Left renal pelvis (tissue), 4 donors: Measurements from ENCODE around the gene TMX2. TPM values are rescaled to one million over a fixed set of nuclear protein-coding genes. Genes with fewer than 3 reads are reported as not detected.
"Not testable (repeated sequence)": the region's sequence is repeated elsewhere in the genome, so short reads cannot be mapped to it uniquely, and the experiment has no call there.

Experiments used
- DNase-seq, 4 donors: peaks; one replicate each; pipeline ENCODE4 v3.0.0-alpha.2; 2013; ENCODE audit warnings: low read depth in 4 of 4, low spot score in 3 of 4
- polyA plus RNA-seq, 4 donors: library from polyadenylated mRNA; unstranded; fragments of 120-200 nt; gene quantifications; one replicate each; pipeline ENCODE4 v1.2.1, GENCODE V29; 2013; ENCODE audit not compliant: insufficient read length in 4 of 4

Gene TMX2, protein sequence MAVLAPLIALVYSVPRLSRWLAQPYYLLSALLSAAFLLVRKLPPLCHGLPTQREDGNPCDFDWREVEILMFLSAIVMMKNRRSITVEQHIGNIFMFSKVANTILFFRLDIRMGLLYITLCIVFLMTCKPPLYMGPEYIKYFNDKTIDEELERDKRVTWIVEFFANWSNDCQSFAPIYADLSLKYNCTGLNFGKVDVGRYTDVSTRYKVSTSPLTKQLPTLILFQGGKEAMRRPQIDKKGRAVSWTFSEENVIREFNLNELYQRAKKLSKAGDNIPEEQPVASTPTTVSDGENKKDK
- polyA plus RNA-seq: 100 to 1,000 TPM in 3 of 4 donors, 10 to 100 TPM in 1; 81.6 to 126 (median 117) TPM

DNA sequence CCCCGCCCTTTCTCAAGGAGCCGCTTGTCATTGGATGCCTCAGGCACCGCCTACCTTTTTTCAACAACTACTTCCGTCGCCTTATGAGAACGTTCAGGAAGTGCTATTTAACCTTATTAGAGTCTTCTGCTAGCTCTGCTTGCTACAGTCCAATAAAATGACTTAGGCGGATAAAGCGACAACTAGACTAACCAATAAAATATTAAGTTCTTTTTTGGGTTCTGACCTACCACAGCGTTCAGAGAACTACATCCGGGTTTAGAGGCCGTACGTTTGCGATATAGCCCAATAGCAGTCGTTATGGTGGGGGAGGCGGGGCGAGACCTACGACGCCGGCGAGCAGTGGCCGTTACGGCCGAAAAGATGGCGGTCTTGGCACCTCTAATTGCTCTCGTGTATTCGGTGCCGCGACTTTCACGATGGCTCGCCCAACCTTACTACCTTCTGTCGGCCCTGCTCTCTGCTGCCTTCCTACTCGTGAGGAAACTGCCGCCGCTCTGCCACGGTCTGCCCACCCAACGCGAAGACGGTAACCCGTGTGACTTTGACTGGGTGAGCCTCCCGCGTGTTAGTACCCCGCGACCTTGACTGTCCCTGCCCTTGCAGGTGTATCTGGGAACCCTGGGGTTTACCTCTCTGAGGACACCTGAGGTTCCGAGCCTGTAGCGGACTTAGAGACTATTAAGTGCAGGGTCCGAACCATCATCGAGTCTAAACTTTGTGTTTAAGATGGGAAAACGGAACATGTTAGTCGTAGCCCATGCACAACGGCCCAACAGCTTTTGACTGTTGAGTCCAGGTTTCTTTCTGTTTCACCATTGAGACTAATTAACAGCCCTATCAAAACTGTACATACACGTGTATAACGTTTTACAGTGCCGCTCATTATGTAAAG, at the start of gene TMX2:
Gene TMX2 (plus strand): TSS at position 338 of the 895 bp plus-strand sequence. CDS start 26 bp downstream, at position 364.
- DNase-seq: peak; percentile 93 to 98 (median 97)

DNA sequence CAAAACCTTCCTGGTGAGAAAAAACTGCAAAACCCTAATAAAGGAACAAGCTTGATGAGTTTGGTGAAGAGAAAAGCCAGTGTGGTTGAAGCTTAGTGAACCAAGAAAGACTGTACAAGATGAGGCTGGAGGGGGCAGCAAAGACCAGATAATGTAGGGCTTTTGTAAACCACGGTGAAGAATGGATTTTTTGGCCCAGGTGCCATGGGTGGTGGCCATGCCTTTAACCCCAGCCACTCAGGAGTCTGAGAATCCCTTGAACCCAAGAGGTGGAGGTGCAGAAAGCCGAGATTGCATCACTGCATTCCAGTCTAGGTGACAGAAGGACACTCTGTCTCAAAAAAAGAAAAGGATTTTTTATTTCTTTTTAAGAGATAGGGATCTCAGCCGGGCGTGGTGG, 49.5 kb upstream of the TMX2 start:
- no peak for DNase-seq

DNA sequence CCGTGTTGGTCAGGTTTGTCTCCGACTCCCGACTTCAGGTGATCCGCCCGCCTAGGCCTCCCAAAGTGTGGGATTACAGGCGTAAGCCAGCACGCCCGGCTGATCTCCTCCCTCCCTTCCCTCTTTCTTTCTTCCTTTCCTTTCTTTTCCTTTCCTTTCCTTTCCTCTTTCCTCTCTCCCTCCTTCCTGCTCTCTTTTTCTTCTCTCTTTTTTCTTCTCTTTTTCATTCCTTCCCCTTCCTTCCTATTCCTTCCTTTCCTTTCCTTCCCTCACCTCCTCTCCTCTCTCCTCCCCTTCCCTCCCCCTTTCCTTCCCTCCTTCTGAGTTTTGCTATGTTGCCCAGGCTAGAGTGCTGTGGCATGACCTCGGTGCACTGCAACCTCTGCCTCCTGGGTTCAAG, 48.4 kb upstream of the TMX2 start:
- DNase-seq: no peak

DNA sequence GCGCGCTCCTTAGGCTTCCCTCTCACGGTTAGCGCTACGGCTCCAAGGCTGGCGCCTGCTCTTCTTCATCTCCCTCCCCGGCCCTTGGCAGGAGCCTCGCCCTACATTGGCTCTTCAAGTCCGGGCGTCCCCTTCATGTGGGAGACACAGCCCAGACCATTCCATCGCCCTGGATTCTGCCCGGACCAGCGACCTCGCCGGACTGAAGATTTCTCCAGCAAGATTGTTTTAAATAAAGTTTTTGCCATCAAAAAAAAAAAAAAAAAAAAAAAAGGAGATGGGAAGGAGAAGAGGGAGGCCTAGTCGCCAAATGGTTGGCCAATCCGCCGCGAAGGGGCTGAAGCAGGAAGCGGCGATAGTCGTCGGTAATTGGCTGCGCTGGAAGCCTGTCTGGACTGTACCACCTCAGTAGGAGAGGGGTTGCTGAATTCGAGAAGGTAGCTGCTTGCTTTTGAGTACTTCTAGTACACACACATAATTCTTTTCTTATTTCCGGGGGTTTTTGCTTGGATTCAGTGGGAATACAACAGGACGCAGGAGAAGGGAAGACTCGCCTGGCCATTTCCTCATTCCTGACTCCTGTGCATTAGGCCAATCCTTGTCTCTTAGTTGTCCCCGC, 45.2 kb upstream of the TMX2 start:
- DNase-seq: peak; percentile 92 to 97 (median 95)

DNA sequence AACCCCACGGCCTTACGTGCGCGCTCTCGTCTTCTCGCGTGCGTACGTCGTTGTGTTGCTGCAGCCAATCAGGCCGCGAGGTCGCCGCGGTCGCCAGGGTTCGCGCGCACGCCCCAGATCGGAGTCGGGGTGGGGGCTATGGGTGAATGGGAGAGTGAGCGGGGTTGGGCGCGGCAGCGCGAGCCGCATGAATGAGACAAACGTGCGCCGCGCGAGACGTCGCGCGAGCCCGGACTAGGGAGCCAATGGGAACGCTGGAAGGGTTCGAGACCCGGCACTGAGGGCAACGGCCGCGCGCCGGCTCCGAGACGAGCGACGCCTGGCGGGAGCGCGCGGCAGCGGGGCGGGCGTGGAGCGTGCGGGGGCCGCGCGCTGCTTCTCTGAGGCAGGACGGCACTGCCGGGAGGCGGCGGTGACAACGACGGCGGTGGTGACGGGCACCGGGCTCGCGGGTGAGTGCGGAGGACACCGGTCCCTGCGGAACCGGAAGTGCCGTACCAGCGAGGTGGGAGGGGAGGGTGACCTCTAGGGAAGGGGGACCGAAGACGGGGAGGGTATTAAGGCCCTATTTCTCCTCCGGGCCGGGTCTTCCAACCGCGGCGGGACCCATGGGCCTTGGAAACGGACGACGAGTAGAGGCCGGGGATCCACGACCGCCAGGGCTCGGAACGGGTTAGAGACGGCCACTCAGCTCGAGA, 44.5 kb upstream of the TMX2 start, which contains the start of gene ZDHHC5:
Gene ZDHHC5 (plus strand): TSS at position 379 of the 698 bp plus-strand sequence. CDS start 4,977 bp downstream, outside the sequence.
- DNase-seq: peak; percentile 97 to 98 (median 98)

DNA sequence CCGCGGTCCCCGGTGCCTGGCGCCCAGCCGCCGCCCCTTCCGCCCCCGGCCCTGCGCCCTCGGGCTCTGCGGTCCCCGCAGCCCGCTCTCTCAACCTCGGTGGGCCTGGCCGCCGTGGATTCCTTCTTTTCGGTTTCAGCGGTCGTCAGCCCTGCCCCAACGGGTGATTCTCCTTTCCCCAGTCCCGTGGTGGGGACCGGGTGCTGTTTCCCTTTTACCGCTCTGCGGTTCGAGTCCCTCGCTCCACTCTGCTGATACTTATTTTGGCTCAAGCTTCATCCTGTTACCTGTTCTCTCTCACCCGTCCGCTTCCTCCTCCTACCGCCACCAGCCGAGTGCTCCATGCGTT, 44.0 kb upstream of the TMX2 start:
- DNase-seq: no peak

DNA sequence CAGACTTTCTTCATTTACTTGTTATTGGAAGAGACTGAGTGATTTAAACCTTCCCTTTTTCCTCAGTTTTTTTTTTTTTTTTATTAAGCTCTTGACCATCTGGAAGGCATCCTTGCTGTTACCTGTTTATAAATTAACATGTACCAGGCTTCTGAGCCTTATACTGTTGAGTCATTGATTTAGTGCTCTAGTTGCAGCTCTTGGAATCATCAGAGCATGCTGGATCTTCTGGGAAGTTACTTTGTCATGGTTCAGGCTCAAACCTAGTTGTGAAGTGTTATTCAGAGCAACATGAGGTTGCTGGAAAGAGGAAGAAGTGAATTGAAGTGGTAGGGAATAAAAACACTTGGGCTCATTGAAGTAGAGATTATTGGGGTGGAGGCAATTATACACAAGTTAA, 38.1 kb upstream of the TMX2 start:
- no peak for DNase-seq

DNA sequence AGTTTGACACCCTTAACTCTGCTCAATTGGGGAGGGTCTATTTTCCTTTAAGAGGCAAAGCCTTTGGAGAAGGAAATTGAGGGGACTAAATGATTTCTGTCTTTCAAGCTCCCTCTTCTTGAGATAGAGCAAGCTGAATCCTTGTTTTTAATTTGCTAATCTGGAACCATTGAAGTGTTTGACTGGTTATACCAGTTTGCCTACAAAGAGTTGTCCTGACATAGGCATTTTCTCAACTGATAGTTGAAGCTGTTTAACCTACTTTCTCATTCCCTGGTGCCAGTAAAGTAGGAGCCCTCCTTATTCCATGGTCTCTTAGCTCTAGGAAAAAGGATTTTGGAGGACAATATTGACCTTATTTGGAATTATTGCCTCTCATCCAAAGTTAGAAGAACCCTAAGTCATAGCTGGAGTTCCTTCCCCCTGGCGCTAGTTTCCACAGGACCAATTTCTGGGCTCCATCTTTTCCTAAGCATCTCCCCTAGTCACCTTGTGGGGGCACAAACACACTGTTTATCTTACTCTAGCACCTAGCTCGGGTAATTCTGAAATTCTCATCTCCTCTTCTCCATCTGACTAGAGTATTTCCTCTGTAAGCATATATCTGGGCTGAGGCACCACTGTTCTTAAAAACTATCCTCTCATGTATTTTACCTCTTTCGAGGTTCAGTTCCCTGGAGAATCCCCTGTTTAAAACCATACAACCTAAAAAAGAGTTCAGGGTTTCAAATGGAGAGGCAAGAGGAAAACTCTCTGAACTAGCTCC, 37.0 kb upstream of the TMX2 start:
- DNase-seq: no peak

DNA sequence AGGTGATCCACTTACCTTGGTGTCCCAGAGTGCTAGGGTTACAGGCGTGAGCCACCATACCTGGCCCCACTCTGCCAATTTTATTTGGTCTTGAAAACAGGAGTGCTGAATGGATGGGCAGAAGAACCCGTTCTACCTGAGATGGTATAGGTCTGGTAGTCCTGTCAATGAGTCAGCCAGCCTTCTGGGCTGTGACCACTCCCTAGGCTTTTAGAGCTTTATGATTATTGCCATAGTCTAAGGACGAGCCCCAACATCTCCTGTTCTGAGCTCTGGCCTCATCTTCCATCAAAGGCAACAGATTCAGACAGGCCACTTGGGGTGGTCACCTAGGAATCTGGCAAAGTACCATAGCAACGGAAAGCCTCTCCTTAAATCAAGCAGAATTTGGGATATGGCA, 33.0 kb upstream of the TMX2 start:
- DNase-seq: no peak

DNA sequence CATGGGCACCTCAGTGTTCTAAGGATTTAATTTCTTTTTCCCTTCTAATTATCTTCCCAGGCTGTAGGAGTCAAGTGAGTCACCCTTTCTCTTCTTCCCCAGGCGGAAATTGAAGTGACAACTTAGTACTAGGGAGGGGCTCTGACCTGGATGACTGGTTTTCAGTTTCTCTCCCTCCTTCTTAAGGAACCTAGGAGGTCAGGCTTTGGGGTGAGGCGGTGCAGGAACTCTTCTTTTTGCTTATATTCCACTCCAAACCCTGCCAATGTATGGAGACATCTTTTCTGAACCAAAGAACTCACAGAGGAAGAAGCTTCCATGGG, 31.9 kb upstream of the TMX2 start:
- DNase-seq: no peak

DNA sequence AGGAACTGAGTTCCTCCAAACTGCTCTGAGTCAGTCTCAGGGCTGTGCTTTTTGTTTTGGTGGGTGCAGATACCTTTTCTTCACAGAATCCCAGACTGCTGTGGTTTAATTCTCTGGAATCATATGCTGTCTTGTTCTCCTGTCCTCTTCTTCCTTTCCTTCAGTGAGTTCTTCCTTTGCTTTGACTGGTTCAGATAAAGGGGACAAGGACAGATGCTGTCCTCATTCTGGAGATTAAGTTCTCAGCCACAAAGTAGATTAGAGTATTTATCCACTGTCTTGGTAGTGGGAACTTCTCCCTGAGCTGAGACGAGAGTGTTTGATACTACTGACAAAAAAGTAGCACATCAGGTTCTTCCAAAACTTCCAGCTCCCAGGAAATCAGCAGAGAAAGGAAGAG, 31.2 kb upstream of the TMX2 start:
- DNase-seq: no peak

DNA sequence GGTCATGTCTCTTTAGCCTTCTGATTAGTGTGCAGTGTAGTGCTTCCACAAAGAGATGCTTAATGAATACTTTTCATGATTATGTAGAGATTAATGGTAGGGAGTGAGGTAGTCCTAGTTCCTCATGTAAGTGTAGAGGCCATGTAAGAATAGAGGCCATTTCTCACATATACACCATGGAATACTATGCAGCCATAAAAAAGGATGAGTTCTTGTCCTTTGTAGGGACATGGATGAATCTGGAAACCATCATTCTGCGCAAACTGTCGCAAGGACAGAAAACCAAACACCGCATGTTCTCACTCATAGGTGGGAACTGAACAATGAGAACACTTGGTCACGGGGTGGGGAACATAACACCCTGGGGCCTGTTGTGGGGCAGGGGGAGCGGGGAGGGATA, 21.9 kb upstream of the TMX2 start:
- DNase-seq: not testable (repeated sequence)

DNA sequence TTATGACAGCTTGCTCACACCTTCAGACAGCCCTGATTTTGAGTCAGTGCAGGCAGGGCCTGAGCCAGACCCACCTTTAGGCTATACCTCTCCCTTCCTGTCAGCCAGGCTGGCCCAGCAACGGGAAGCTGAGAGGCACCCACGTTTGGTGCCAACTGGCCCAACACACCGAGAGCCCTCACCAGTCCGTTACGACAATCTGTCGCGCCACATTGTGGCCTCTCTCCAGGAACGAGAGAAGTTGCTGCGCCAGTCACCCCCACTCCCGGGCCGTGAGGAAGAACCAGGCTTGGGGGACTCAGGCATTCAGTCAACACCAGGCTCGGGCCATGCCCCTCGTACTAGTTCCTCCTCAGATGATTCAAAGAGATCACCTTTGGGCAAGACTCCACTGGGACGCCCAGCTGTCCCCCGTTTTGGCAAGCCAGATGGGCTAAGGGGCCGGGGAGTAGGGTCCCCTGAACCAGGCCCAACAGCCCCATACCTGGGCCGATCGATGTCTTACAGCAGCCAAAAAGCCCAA, 13.5 kb upstream of the TMX2 start:
- no peak for DNase-seq

DNA sequence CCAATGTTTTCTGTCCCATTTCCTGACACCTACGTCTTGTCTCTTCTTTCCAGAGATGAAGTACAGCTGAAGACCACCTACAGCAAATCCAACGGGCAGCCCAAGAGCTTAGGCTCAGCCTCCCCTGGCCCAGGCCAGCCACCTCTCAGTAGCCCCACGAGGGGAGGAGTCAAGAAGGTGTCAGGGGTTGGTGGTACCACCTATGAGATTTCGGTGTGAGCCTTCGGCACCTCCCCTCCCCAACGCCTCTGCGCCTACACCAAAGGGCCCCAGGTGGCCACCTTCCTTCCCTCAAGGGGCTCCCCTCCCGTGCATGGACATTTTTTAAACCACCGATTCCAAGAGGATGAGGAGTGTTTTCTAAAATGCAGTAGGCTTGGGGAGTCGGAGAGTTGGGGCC, 12.6 kb upstream of the TMX2 start:
- no peak for DNase-seq

DNA sequence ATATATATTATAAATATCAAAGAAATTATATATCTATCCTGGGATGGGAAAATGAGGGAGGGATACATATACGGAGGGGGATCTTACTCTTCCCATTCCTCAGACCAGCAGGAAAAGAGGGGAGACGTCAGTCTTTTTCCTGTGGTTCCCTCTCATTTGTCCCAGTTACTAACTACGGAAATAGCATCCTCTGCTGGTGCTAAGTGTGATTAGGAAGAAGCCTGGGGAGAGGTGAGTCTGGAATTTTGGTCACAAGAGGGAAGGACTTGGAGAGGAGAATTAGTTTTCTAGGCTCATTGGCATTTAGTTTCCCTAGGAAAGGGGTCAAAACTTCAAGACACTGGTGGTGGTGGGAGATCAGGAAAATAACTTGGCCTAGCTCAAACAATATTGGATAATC, 12.0 kb upstream of the TMX2 start:
- DNase-seq: no peak

DNA sequence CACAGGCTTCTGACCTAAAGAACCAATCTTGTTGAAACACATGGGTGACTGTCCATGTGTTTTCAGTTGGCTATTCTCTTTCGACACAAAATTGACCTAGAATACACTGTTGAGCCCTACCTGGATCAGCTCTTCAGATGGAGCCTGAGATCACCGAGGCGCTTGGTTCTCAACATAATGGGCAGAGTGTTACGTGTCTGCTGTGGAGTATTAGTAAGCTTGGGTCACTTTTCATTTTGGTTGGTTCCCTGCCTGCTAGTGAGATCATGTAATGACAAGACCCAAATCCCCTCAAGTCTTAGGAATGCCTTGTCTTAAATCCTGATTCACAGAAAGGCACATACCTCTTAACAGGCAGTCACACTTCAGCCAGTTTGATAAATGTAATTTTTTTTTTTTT, 9.1 kb upstream of the TMX2 start:
- DNase-seq: no peak

DNA sequence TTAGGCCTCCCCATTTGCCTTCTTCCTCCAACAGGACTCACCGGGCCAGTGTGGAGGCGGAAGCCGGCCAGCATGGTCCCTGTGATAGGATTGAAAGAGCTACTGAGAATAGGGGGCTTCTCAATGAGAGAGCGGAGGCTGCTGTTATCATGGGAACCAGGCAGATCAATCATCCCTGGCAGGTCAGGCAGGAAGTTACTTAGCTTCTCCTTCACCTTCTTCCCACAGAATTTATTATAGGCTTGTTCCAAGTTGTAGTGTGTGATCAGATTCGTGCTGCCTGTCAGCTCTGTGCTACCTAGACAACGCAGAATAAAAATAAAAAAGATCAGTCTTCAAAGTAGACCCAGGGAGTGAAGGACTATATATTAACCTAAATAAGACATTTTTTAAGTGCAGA, 7.5 kb upstream of the TMX2 start:
- no peak for DNase-seq

DNA sequence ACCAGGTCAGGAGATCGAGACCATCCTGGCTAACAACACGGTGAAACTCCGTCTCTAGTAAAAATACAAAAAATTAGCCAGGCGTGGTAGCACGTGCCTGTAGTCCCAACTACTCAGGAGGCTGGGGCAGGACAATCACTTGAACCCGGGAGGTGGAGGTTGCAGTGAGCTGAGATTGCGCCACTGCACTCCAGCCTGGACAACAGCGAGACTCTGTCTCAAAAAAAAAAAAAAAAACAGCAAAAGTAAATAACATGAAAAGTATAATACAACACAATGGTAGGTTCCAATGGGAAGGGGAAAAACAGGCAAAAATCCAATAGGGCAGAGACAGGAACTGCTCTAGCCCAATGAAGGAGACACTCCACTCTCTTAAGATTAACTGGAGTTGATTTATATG, 7.0 kb upstream of the TMX2 start:
- not testable (repeated sequence) for DNase-seq

DNA sequence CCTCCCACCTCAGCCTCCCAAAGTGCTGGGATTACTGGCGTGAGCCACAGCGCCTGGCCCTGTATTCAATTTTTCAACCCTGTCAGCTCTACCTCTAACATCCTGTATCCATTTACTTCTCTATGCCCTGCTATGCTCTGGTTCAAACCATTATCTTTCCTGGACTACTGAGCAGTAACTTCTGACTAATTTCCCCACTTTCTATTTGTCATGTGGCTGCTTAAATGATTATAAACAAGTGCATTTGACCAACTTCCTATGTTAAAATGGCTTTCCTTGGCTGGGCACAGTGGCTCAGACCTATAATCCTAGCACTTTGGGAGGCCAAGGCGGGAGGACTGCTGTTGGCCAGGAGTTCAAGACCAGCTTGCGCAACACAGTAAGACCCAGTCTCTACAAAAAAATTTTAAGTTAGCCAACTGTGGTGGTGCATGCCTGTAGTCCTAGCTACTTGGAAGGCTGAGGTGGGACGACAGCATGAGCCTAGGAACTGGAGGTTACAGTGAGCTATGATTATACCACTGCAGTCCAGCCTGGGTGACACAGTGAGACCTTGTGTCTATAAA, 2.5 kb upstream of the TMX2 start:
- DNase-seq: no peak
